ENCODE results near the gene XYLT1. TPM values are rescaled to one million over a fixed set of nuclear protein-coding genes. Genes with fewer than 3 reads are reported as not detected.

Gene XYLT1
- total RNA-seq, 1 donor from 2014 or later, result 17.6 TPM

- Mint-ChIP-seq H3K9me3 (ENCODE audit: low read depth) (no peaks in the 10 kb centered on the region), H3K27ac (ENCODE audit: unreplicated experiment) (no peak overlapping the region), H3K4me3 (ENCODE audit: unreplicated experiment) (peak overlapping the region; percentile 25), H3K4me1 (ENCODE audit: low read depth) (peaks cover 32% of the 10 kb centered on the region), H3K36me3 (ENCODE audit: low read depth) (no peaks in the 10 kb centered on the region), H3K27me3 (ENCODE audit: low read depth) (no peaks in the 10 kb centered on the region)
- DNase-seq (ENCODE audit: low spot score), result no peak
- TF ChIP-seq CTCF (IDR thresholded peaks at IDR 0.05), result no peak
Measured at GRCh38 chr16:17269439-17269838, 201.3 kb downstream of the XYLT1 start.

GRCh38 chr16:17266608-17267313 is 204.0 kb downstream of the XYLT1 start:
- H3K4me3 Mint-ChIP-seq (ENCODE audit: unreplicated experiment), result no peak overlapping the region
- no peak for TF ChIP-seq CTCF (IDR thresholded peaks at IDR 0.05)
- no peak overlapping the region for H3K27ac Mint-ChIP-seq (ENCODE audit: unreplicated experiment)
- H3K4me1 Mint-ChIP-seq (ENCODE audit: low read depth), result peaks cover 12% of the 10 kb centered on the region
- no peak for DNase-seq (ENCODE audit: low spot score)
- H3K9me3 Mint-ChIP-seq (ENCODE audit: low read depth), result no peaks in the 10 kb centered on the region
- no peaks in the 10 kb centered on the region for H3K27me3 Mint-ChIP-seq (ENCODE audit: low read depth)
- H3K36me3 Mint-ChIP-seq (ENCODE audit: low read depth), result no peaks in the 10 kb centered on the region

GRCh38 chr16:17265154-17265553 is 205.6 kb downstream of the XYLT1 start:
- Mint-ChIP-seq H3K4me3 (ENCODE audit: unreplicated experiment) (no peak overlapping the region), H3K27me3 (ENCODE audit: low read depth) (no peaks in the 10 kb centered on the region), H3K4me1 (ENCODE audit: low read depth) (no peaks in the 10 kb centered on the region), H3K36me3 (ENCODE audit: low read depth) (no peaks in the 10 kb centered on the region), H3K27ac (ENCODE audit: unreplicated experiment) (no peak overlapping the region), H3K9me3 (ENCODE audit: low read depth) (no peaks in the 10 kb centered on the region)
- TF ChIP-seq CTCF (IDR thresholded peaks at IDR 0.05), result no peak
- no peak for DNase-seq (ENCODE audit: low spot score)

GRCh38 chr16:17261197-17261858 is 209.4 kb downstream of the XYLT1 start:
- H3K27ac Mint-ChIP-seq (ENCODE audit: unreplicated experiment), result no peak overlapping the region
- H3K27me3 Mint-ChIP-seq (ENCODE audit: low read depth), result no peaks in the 10 kb centered on the region
- H3K36me3 Mint-ChIP-seq (ENCODE audit: low read depth), result peaks cover 2% of the 10 kb centered on the region
- TF ChIP-seq CTCF (IDR thresholded peaks at IDR 0.05), result no peak
- no peak for DNase-seq (ENCODE audit: low spot score)
- no peak overlapping the region for H3K4me3 Mint-ChIP-seq (ENCODE audit: unreplicated experiment)
- H3K9me3 Mint-ChIP-seq (ENCODE audit: low read depth), result no peaks in the 10 kb centered on the region
- H3K4me1 Mint-ChIP-seq (ENCODE audit: low read depth), result no peaks in the 10 kb centered on the region

GRCh38 chr16:17260276-17260849 is 210.4 kb downstream of the XYLT1 start:
- no peak for TF ChIP-seq CTCF (IDR thresholded peaks at IDR 0.05)
- H3K27me3 Mint-ChIP-seq (ENCODE audit: low read depth), result no peaks in the 10 kb centered on the region
- no peaks in the 10 kb centered on the region for H3K9me3 Mint-ChIP-seq (ENCODE audit: low read depth)
- no peak overlapping the region for H3K27ac Mint-ChIP-seq (ENCODE audit: unreplicated experiment)
- peaks cover 2% of the 10 kb centered on the region for H3K36me3 Mint-ChIP-seq (ENCODE audit: low read depth)
- no peak for DNase-seq (ENCODE audit: low spot score)
- no peaks in the 10 kb centered on the region for H3K4me1 Mint-ChIP-seq (ENCODE audit: low read depth)
- H3K4me3 Mint-ChIP-seq (ENCODE audit: unreplicated experiment), result no peak overlapping the region
